Endodermal cell (in vitro differentiated cells): ENCODE results near the gene PGC. TPM values are rescaled to one million over a fixed set of nuclear protein-coding genes. Genes with fewer than 3 reads are reported as not detected.

Experiments used
- DNase-seq: peaks from one replicate; pipeline ENCODE4 v3.0.0-alpha.2; 2017
- H3K27ac ChIP-seq: 2 replicates; pipeline ENCODE4 v1.5.1; 2013; ENCODE audit warnings: mild to moderate bottlenecking, low read depth, low read length, moderate library complexity
- H3K27me3 ChIP-seq: 2 replicates; pipeline ENCODE4 v1.6.1; 2013; ENCODE audit warnings: mild to moderate bottlenecking, low read length, moderate library complexity; ENCODE audit not compliant: insufficient read depth, control insufficient read depth, poor library complexity, severe bottlenecking
- H3K36me3 ChIP-seq: 2 replicates; pipeline ENCODE4 v1.7.0; 2013; ENCODE audit warnings: mild to moderate bottlenecking, low read length, moderate library complexity; ENCODE audit not compliant: control insufficient read depth, insufficient read depth
- H3K4me1 ChIP-seq: one replicate; pipeline ENCODE4 v1.7.0; 2013; ENCODE audit warnings: low read length; ENCODE audit not compliant: control insufficient read depth, insufficient read depth
- H3K4me3 ChIP-seq: 2 replicates; pipeline ENCODE4 v1.5.1; 2013; ENCODE audit warnings: mild to moderate bottlenecking, low read length, moderate library complexity
- H3K9ac ChIP-seq: 2 replicates; pipeline ENCODE4 v1.6.1; 2013; ENCODE audit warnings: mild to moderate bottlenecking, low read length, moderate library complexity; ENCODE audit not compliant: poor library complexity, severe bottlenecking; ENCODE audit errors: extremely low read depth
- H3K9me3 ChIP-seq: 2 replicates; pipeline ENCODE4 v1.6.1; 2013; ENCODE audit warnings: mild to moderate bottlenecking, low read length, moderate library complexity; ENCODE audit not compliant: control insufficient read depth
- H3K27ac Mint-ChIP-seq: 2 replicates; pipeline ENCODE4 v1.8.0; 2020; ENCODE audit warnings: mixed read lengths
- H3K27me3 Mint-ChIP-seq: 2 replicates; pipeline ENCODE4 v1.8.0; 2021; ENCODE audit warnings: mild to moderate bottlenecking, mixed read lengths; ENCODE audit not compliant: insufficient read depth
- H3K36me3 Mint-ChIP-seq: 2 replicates; pipeline ENCODE4 v1.8.0; 2020; ENCODE audit warnings: low read depth, mixed read lengths
- H3K4me1 Mint-ChIP-seq: 2 replicates; pipeline ENCODE4 v1.8.0; 2020; ENCODE audit warnings: mixed read lengths
- H3K4me3 Mint-ChIP-seq: 2 replicates; pipeline ENCODE4 v1.8.0; 2020; ENCODE audit warnings: mild to moderate bottlenecking, moderate library complexity, mixed read lengths
- H3K9me3 Mint-ChIP-seq: 2 replicates; pipeline ENCODE4 v1.8.0; 2020; ENCODE audit warnings: mild to moderate bottlenecking, mixed read lengths
- WGBS, 2 experiments: methylation state at CpG; one replicate each; pipeline versions ENCODE4 v1.1.5 to v1.1.7; 2013; ENCODE audit warnings: missing lambda C conversion rate in 2 of 2, mixed read lengths in 1 of 2; ENCODE audit not compliant: insufficient coverage in 1 of 2, insufficient read length in 1 of 2; 5-methylcytosine and 5-hydroxymethylcytosine counted together
- total RNA-seq, 2 donors: library from RNA; stranded (reverse); fragmentation: NEBNext Ultra II Directional in 1 of 2; extraction: Animal tissue kit (Norgen Biotek cat#: 25700) in 1 of 2; gene quantifications; 2 replicates in 1 of 2; 3 replicates in 1 of 2; pipeline ENCODE4 v1.2.1, GENCODE V29; 2021
- TF ChIP-seq, protein P1 (sequence below): fragments of 200-600 bp; sonication (generic); conservative IDR thresholded peaks from 2 replicates; pipeline ENCODE4 v1.5.0; 2021; ENCODE audit warnings: antibody characterized with exemption, mild to moderate bottlenecking

PGC gene
- total RNA-seq, 2 donors from 2014 or later = not detected

DNA sequence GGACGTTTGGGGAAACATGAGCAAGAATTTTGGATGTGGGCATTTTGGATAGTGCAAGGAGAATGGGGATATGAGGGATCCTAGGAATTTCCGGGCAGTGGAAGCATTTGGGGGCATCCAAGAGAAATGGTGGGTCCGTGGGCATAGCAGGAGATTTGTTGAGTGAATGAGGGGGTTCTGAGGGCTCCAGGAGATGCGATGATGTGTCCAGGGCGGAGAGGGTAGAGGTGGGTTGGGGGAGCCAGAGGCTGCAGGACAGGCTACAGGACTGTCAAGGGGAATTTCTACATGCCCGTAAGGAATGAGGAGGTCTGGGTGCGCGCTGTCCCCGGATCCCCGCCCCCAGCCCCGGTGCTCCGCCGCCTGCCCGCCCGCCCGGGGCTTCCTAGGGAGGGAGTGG is 32.1 kb upstream of the PGC start:
- TF ChIP-seq, protein P1, sequence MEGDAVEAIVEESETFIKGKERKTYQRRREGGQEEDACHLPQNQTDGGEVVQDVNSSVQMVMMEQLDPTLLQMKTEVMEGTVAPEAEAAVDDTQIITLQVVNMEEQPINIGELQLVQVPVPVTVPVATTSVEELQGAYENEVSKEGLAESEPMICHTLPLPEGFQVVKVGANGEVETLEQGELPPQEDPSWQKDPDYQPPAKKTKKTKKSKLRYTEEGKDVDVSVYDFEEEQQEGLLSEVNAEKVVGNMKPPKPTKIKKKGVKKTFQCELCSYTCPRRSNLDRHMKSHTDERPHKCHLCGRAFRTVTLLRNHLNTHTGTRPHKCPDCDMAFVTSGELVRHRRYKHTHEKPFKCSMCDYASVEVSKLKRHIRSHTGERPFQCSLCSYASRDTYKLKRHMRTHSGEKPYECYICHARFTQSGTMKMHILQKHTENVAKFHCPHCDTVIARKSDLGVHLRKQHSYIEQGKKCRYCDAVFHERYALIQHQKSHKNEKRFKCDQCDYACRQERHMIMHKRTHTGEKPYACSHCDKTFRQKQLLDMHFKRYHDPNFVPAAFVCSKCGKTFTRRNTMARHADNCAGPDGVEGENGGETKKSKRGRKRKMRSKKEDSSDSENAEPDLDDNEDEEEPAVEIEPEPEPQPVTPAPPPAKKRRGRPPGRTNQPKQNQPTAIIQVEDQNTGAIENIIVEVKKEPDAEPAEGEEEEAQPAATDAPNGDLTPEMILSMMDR = no peak
- H3K36me3 ChIP-seq = peaks cover 21% of the 10 kb centered on the region
- no peaks in the 10 kb centered on the region for H3K9me3 ChIP-seq
- H3K9ac ChIP-seq = peak overlapping the region; percentile 38
- Mint-ChIP-seq H3K4me1 (peaks cover 14% of the 10 kb centered on the region), H3K9me3 (no peaks in the 10 kb centered on the region), H3K4me3 (peak overlapping the region; percentile 77), H3K27me3 (peaks cover 44% of the 10 kb centered on the region), H3K36me3 (peaks cover 18% of the 10 kb centered on the region), H3K27ac (peak overlapping the region; percentile 77)
- peaks cover 34% of the 10 kb centered on the region for H3K27me3 ChIP-seq
- H3K27ac ChIP-seq = no peak overlapping the region
- H3K4me1 ChIP-seq = no peaks in the 10 kb centered on the region
- no peak for DNase-seq
- WGBS, 2 experiments = 3 to 7% methylated on average over 6 to 16 of the region's 16 CpGs
- peak overlapping the region; percentile 94 for H3K4me3 ChIP-seq

DNA sequence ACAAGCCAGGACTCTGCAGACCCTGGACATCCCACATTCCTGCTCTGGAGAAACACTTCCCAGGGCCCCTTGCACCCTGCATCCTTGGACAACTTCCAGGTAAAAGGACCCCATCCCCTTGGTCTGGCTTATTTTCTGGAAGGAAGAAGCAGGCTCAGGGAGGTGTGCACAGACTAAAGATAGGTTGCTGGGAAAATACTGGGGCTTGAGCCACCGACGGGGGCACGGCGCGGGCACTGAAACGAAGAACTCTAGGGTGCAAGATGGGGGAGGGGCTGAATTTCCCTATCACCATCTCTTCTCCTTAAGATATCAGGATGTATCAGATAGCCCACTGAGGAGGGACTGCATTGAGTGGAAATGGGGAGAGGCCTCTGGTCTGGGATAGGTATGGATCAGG is 31.7 kb upstream of the PGC start:
- Histone ChIP-seq H3K27ac (no peak overlapping the region), H3K4me1 (no peaks in the 10 kb centered on the region), H3K27me3 (peaks cover 30% of the 10 kb centered on the region), H3K9ac (peak overlapping the region; percentile 38), H3K36me3 (peaks cover 24% of the 10 kb centered on the region), H3K9me3 (no peaks in the 10 kb centered on the region), H3K4me3 (peak overlapping the region; percentile 94)
- H3K9me3 Mint-ChIP-seq = no peaks in the 10 kb centered on the region
- peaks cover 14% of the 10 kb centered on the region for H3K4me1 Mint-ChIP-seq
- TF ChIP-seq, protein P1 = no peak
- WGBS, 2 experiments = 53 to 73% methylated on average over 4 to 6 of the region's 6 CpGs
- H3K36me3 Mint-ChIP-seq = peaks cover 22% of the 10 kb centered on the region
- H3K27me3 Mint-ChIP-seq = peaks cover 39% of the 10 kb centered on the region
- H3K4me3 Mint-ChIP-seq = peak overlapping the region; percentile 77
- H3K27ac Mint-ChIP-seq = no peak overlapping the region
- DNase-seq = no peak

DNA sequence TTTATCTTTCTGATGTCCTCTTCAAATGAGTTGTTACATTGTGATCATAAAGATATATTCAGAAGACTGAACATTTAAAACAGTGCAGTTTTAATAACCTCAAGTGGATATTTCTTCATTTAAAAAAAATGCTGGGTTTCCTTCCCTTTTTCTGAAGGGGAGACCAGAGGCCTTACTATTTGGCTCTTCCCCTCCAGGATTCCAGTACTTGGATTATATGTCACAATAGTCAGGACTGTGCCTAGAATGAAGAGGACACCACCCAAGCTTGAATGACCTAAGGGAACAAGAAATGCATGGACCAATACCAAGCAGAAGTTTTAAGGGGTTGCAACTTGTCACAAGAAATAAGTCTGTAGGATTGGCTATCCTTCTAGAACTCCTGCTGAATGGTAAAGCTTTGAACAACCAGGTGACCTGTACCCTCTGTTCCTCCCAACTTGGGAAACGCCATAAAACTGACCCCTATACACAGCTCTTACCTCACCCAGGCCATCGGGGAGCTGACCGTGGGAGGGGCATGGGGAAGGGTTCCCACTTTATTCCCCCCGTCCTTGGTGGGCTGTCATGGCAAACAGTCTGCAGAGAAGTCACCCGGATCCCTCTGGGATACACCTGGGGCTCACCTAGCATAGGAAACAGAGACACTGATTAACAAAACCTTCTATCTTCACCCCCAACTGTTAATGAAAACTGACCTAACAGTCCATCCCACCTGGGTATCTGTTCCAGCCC is 30.5 kb upstream of the PGC start:
- WGBS, 2 experiments = 83 to 95% methylated on average over 1 to 5 of the region's 5 CpGs
- no peak overlapping the region for H3K27ac ChIP-seq
- peaks cover 19% of the 10 kb centered on the region for H3K27me3 ChIP-seq
- H3K9ac ChIP-seq = no peak overlapping the region
- H3K4me3 ChIP-seq = no peak overlapping the region
- peaks cover 28% of the 10 kb centered on the region for H3K27me3 Mint-ChIP-seq
- H3K9me3 Mint-ChIP-seq = no peaks in the 10 kb centered on the region
- H3K4me3 Mint-ChIP-seq = no peak overlapping the region
- TF ChIP-seq, protein P1 = no peak
- DNase-seq = no peak
- H3K9me3 ChIP-seq = no peaks in the 10 kb centered on the region
- H3K4me1 Mint-ChIP-seq = peaks cover 14% of the 10 kb centered on the region
- peaks cover 25% of the 10 kb centered on the region for H3K36me3 ChIP-seq
- H3K4me1 ChIP-seq = no peaks in the 10 kb centered on the region
- peaks cover 23% of the 10 kb centered on the region for H3K36me3 Mint-ChIP-seq
- no peak overlapping the region for H3K27ac Mint-ChIP-seq
